ENCODE measurements around the gene UROC1.

Gene UROC1

DNA sequence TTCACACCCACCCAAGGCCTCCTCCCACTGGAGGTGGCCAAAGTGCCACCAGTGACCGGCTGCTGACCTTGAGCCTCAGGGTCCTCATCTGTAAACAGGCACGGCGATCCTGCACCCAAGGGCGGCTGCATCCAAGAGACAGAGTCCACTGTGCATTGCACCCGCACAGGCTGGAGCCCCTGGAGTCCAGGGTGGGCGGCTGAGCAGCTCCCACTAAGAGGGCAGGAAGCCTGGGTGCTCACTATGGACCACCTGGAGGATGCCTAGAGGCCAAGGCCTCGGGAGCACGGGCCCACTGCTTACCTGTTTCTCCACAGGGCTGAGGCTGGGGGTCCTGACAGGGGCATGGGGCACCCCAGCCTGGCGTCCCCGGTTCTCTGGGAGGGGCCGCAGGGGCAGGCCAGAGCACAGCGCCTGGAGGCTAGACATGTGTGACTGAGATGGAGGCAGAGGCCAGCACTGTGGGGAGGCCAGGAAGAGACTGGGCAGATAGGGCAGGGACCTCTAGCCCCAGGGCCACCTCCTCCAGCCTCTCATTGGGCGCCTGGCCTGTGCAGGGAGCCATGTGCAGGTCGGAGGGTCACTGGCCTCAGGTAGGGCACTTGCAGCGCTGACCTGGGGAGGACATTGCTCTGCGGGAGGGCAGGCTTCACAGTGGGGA, at the start of gene UROC1:
Gene UROC1, minus strand, starts transcription at position 483 of the 661 bp plus-strand sequence. Its CDS starts 54 bp downstream, at position 429.
- no peak for DNase-seq

- no peak for DNase-seq
Measured at GRCh38 chr3:126562737-126563276, 45.2 kb upstream of the UROC1 start.

DNA sequence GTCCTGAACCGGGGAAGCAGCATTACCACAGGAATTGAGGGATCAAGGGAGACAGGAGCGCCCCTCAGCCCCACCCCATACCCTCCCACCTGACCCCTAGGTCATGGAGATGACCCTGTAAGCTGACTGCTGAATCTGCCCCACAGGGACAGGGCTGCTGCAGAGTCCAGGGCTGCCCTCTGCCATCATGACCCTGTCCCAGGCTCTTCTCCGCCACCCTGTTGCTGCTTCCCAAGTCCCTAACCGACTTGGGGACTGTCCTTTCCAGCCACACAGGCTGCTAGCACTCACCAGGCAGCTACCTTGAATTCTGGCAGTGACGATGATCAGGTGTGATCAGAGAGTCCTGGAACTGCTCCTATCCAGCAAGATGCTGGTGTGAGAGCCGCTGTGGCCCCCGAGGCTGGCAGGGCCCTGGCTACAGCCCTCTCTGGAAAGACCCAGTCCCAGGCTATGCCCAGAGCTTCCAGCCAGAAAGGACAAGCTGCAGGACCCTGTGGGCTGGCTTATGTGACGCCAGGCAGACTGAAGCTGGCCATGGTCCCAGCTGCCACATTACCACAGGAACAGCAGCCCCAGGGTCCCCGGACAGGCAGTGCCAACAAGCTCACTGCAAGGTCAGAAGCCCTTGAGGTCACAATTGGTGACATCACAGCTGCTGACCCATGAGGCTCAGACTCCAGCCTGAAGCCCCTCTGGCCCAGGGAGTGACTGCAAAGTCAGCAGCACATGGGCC, 40.9 kb upstream of the UROC1 start, which contains the start of gene C3orf22:
Gene C3orf22, minus strand, starts transcription at position 597 of the 736 bp plus-strand sequence. CDS start 5,542 bp downstream, outside the sequence.
- no peak for DNase-seq

- no peak for DNase-seq
Measured at GRCh38 chr3:126557761-126558160, 40.2 kb upstream of the UROC1 start.

- DNase-seq = no peak
Measured at GRCh38 chr3:126557415-126557745, 39.8 kb upstream of the UROC1 start.

- DNase-seq = no peak
Measured at GRCh38 chr3:126556637-126557414, 39.3 kb upstream of the UROC1 start.

DNA sequence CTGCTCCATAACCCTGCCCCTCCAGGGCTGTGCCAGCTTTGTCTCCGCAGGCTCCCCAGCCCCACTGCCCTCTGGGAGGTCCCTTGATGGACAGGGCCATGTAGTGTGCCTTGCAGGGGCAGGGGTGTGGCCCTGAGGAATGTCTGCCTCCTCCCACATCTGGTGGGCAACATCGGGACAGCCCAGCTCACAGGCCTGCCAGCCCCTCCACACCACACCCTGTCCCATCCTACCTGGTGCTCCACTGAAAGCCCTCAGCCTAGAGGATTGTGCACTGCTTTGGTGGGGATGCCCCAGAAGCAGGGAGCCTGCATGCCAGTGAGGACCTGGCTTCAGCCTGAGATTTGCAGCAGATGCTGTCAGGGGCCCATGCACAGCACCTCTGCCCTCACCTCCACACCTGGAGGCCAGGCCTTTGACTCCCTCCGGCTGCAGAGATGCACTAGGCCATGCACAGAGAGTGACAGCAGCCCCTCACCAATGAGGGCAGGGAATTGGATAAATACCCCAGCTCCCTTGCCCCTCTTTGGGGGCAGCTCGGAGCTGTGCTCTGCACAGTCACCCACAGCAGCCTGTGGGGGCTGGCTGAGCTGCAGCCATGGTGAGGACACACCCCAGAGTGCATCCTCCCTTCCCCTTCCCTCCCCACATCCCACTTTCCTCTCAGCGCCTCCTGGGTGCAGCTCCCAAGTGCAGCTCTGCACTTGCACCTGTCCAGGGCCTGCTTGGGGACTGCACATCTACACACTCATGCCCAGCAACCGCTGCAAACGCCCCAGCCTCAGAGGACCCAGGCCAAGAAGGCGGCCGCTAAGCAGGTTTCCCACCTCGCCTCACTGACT, 38.4 kb upstream of the UROC1 start:
- no peak for DNase-seq

GRCh38 chr3:126554560-126555525, 37.3 kb upstream of the UROC1 start:
- no peak for DNase-seq

GRCh38 chr3:126553284-126554084, 35.9 kb upstream of the UROC1 start:
- no peak for DNase-seq

DNA sequence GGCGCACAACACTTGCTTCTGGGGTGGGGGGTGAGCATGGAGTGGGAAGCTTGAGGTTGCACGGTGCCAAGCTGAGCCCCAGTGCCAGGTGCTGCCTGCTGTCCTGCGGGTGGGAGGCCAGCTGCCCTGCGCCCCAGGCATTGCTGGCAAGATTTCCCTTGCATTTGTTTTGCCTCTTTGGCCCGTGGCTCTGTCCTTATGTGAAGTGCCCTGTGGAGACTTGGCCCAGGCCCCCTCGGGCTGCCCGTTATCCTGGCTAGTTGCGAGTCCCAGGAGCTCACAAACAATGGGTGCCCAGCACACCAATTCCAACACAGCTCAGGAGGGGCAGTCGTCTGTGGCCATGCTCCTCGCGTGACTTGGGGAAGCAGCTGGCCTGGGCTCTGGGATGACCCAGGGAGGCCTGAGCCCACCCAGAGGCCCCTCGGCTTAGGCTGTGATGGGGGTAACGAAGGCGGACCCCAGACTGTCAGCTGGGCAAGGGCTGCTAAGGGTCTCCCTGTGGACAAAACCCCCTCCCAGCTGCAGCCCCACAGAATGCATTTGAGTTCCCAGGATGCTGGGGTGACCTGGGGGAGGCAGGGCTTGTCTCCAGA, 35.2 kb upstream of the UROC1 start:
- DNase-seq = no peak

GRCh38 chr3:126551839-126552687, 34.5 kb upstream of the UROC1 start:
- no peak for DNase-seq

GRCh38 chr3:126551121-126551838, 33.7 kb upstream of the UROC1 start:
- DNase-seq = no peak

DNA sequence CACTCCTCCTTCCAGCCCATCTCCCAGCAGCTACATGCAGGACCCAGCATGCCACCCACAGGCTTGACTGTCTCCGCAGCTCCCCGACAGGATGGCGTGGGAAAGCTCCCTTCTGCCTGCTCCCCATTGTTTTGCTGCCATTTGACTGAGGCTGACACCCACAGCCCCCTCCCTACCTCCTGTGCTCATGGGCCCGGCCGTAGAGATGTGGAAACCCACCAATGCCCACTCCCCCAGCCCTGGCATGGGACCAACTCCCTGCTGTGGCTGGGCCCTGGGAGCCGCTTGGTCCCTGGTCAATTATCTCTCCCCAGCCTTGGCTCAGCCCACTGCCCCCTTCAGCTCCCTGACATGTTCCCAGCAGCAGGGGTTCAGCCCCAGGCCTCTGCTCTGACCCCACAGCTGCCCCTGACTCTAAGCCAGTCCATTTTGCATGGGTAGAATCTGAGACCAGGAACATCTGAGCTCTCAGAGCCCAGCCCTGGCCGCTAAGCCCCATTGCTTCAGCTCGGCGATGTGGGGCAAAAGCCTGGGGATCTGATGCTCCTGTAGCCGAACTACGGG, 33.0 kb upstream of the UROC1 start:
- DNase-seq = no peak

DNA sequence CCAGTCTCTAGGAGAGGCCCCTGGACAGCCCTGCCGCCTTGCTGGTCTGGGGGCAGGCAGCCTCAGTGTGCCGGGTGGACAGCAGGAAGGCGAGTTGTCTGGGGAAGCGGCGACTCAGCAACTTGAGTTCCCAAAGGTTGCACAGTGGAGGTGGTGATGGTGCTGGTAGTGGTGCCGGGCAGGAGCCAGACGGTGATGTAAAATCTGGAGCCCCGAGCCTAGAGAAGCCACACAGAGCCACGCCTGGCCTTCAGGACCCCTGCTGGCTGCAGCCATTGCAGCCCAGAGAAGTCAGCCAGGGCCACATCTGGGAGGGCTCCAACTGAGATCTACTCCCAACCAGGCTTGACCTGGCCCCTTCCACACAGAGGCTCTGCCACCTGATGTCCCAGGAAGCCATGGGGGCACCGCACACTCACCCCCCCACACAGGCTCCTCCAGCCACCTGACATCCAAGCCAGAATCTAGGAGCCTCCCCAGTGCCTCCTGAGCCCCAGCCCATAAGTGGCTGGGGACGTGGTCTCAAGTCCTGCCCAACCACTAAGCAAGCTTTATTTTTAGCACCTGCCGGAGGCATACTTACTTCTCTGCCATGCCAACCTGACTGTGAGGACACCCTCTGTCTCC, 32.4 kb upstream of the UROC1 start:
- no peak for DNase-seq

DNA sequence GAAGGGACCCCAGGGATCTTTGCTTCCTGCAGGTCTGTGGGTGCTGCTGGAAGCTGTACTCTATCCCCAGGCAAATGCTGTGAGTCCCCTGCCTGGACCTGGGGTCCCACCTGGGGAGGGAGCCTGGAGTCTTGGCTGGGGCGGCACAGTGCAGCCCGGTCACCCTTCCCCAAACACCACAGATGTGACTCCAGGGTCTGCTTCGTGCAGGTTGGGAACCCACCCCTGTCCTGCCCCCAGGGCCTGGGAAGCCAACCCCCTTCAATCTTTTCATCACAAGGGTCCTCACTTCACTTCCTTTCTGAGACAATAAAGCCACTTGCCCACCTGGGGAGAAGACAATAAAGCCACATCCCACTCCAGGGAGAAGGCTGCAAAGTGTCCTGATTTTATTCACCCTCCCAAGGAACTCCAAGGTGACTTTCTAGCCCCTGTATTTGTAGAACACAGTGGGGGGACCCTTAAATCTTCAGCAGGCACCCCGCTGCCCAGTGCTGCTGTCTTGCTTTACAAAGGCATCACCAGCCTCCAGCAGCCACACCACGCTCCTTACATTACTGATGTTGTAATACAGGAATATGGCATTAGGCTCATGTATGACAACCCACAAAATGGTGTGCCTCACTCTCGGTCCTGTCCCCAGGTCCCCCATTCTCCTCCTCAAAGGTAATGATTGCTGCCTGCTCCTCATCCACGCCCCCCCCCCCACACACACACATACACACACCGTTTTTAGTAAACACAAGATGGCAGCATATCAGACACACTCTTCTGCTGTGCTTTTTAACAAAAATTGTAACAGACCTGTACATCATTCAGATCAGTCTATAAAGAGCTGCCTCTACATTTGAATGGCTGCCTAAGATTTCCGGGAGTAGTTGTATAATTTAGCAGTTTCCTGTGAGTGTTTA, 31.2 kb upstream of the UROC1 start:
- no peak for DNase-seq

DNA sequence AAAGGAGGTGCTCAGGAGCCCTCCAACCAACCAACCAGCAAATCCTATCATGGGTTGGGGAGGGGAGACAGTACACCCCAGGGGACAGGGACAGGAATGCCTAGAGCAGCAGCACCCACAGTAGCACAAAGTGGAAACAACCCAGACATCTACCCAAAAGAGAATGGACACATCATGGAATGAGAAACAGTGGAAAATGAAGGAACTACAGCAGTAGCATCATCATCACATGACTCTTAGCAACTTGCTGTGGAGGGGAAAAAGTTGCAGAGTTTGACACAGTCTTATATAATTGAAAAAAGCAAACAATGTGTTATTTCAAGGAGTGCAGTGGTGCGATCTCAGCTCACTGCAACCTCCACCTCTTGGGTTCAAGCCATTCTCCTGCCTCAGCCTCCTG, 30.1 kb upstream of the UROC1 start:
- no peak for DNase-seq
